Measurements from ENCODE around the gene RGS6. TPM values are rescaled to one million over a fixed set of nuclear protein-coding genes. Genes with fewer than 3 reads are reported as not detected.

The RGS6 gene
- total RNA-seq, 2 experiments from 2014 or later: not detected

DNA sequence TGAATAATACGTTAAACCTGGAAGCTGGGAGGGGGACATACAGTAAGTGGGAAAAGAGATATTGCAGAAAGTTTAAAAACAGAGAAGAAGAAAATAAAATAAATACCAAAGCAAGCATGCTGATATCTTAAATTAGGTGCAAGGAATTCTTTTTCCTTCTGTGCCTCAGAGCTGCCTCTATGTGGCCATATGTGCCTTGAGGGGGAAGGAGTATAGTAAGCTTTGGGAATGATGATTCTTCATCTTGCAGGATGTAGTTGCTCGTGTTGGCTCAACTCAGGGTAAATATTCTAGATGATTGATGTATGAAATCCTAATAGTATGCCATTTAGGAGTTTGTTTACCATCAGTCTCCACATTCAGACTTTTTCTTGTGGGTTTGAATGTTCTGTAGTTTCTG is 251.4 kb downstream of the RGS6 start:
- H3K4me1 ChIP-seq (ENCODE audit: insufficient read depth, low read length): no peaks in the 10 kb centered on the region
- no peaks in the 10 kb centered on the region for H3K9me3 Mint-ChIP-seq
- H3K36me3 ChIP-seq (ENCODE audit: insufficient read depth, low read length): no peaks in the 10 kb centered on the region
- no peak overlapping the region for H3K27ac Mint-ChIP-seq
- ChIA-PET CTCF (no interaction called here), POLR2A (no interaction called here)
- ATAC-seq (ENCODE audit: poor library complexity): no peak
- TF ChIP-seq, protein P1, sequence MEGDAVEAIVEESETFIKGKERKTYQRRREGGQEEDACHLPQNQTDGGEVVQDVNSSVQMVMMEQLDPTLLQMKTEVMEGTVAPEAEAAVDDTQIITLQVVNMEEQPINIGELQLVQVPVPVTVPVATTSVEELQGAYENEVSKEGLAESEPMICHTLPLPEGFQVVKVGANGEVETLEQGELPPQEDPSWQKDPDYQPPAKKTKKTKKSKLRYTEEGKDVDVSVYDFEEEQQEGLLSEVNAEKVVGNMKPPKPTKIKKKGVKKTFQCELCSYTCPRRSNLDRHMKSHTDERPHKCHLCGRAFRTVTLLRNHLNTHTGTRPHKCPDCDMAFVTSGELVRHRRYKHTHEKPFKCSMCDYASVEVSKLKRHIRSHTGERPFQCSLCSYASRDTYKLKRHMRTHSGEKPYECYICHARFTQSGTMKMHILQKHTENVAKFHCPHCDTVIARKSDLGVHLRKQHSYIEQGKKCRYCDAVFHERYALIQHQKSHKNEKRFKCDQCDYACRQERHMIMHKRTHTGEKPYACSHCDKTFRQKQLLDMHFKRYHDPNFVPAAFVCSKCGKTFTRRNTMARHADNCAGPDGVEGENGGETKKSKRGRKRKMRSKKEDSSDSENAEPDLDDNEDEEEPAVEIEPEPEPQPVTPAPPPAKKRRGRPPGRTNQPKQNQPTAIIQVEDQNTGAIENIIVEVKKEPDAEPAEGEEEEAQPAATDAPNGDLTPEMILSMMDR (IDR thresholded peaks at IDR 0.05): no peak
- no peak overlapping the region for H3K27ac ChIP-seq (ENCODE audit: low read depth in 1 of 2, low read length in 2 of 2)
- intact Hi-C loops (cut with DNase I, micrococcal nuclease): no loop called here
- no peaks in the 10 kb centered on the region for H3K36me3 Mint-ChIP-seq (ENCODE audit: low read depth)
- H3K4me3 Mint-ChIP-seq: no peak overlapping the region
- no peak for DNase-seq
- peaks cover 21% of the 10 kb centered on the region for H3K27me3 Mint-ChIP-seq
- no peaks in the 10 kb centered on the region for H3K9me3 ChIP-seq (ENCODE audit: control insufficient read depth in 1 of 2, insufficient read depth in 1 of 2, low read length in 2 of 2)
- peaks cover 9% of the 10 kb centered on the region for H3K4me1 Mint-ChIP-seq (ENCODE audit: low read depth)
- no peak overlapping the region for H3K4me3 ChIP-seq (ENCODE audit: low read length)
- no peaks in the 10 kb centered on the region for H3K27me3 ChIP-seq (ENCODE audit: control insufficient read depth in 1 of 2, insufficient read depth in 2 of 2, low read length in 2 of 2)

DNA sequence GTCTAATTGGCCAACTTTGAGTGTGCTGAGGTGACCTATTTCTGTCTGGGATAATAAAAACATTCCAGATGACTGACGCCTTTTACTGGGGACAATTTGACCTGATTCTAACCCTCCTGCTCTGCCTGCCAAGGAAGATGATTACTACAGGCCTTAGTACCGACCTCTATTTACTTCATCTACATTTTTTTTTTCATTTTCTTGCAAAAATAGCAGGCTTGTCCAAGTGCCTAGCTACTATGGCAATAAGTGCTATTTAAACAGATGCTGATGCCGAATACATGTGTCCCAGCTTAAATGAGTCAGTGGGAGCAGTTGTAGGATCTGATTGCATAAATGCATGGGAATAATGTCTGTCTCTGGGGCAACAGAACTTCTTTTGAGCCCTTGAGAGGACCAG is 254.3 kb downstream of the RGS6 start:
- H3K4me1 ChIP-seq (ENCODE audit: insufficient read depth, low read length): no peaks in the 10 kb centered on the region
- H3K27me3 Mint-ChIP-seq: peaks cover 10% of the 10 kb centered on the region
- DNase-seq (no peak), ATAC-seq (ENCODE audit: poor library complexity) (no peak)
- peaks cover 9% of the 10 kb centered on the region for H3K4me1 Mint-ChIP-seq (ENCODE audit: low read depth)
- intact Hi-C loops (cut with DNase I, micrococcal nuclease): no loop called here
- no peak overlapping the region for H3K27ac ChIP-seq (ENCODE audit: low read depth in 1 of 2, low read length in 2 of 2)
- H3K9me3 ChIP-seq (ENCODE audit: control insufficient read depth in 1 of 2, insufficient read depth in 1 of 2, low read length in 2 of 2): no peaks in the 10 kb centered on the region
- CTCF ChIA-PET: no interaction called here
- H3K9me3 Mint-ChIP-seq: no peaks in the 10 kb centered on the region
- no peak overlapping the region for H3K4me3 ChIP-seq (ENCODE audit: low read length)
- H3K4me3 Mint-ChIP-seq: no peak overlapping the region
- TF ChIP-seq, protein P1 (IDR thresholded peaks at IDR 0.05): no peak
- H3K36me3 ChIP-seq (ENCODE audit: insufficient read depth, low read length): no peaks in the 10 kb centered on the region
- POLR2A ChIA-PET: no interaction called here
- H3K36me3 Mint-ChIP-seq (ENCODE audit: low read depth): no peaks in the 10 kb centered on the region
- no peak overlapping the region for H3K27ac Mint-ChIP-seq
- no peaks in the 10 kb centered on the region for H3K27me3 ChIP-seq (ENCODE audit: control insufficient read depth in 1 of 2, insufficient read depth in 2 of 2, low read length in 2 of 2)

DNA sequence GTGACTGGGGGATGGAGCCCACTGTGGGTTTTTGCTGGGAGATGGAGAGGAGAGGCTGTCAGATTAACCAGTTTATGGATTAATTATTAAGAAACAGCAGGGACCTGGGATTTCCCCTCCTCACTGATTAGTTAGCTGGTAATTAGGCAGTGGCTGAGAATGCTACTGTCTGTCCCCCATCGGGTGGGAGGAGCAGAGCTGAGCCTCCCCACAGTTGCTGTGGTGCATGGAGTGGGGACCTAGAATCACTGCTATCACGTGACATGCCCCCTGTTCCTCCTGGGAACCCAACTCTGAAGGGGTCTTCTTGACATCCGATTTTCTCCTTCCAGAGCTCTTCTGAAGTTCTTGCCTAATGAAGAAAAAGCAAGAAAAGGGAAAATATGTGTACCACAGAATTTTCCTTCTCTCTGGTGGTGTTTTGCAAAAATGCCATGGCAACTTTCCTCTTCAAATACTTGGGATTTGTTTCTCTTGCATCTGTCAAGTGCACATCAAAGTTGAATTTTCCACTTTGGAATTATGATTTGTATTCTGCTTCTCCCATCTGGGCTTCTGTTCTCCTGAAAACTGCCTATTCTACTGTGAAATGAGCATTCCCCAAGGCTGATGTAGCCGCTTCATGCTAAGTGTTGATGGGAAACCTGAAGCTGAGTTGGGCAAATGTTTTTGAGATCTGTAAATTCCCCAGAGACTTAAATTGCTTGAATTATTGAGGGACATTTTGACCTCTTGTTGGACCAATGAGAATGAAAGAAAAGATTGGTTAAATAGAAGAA is 264.2 kb downstream of the RGS6 start:
- Mint-ChIP-seq H3K27ac (no peak overlapping the region), H3K36me3 (ENCODE audit: low read depth) (no peaks in the 10 kb centered on the region), H3K4me1 (ENCODE audit: low read depth) (no peaks in the 10 kb centered on the region), H3K27me3 (no peaks in the 10 kb centered on the region), H3K4me3 (no peak overlapping the region), H3K9me3 (no peaks in the 10 kb centered on the region)
- Histone ChIP-seq H3K4me3 (ENCODE audit: low read length) (no peak overlapping the region), H3K27me3 (ENCODE audit: control insufficient read depth in 1 of 2, insufficient read depth in 2 of 2, low read length in 2 of 2) (no peaks in the 10 kb centered on the region), H3K4me1 (ENCODE audit: insufficient read depth, low read length) (no peaks in the 10 kb centered on the region), H3K27ac (ENCODE audit: low read depth in 1 of 2, low read length in 2 of 2) (no peak overlapping the region), H3K9me3 (ENCODE audit: control insufficient read depth in 1 of 2, insufficient read depth in 1 of 2, low read length in 2 of 2) (no peaks in the 10 kb centered on the region), H3K36me3 (ENCODE audit: insufficient read depth, low read length) (no peaks in the 10 kb centered on the region)
- CTCF ChIA-PET: no interaction called here
- DNase-seq: no peak
- ATAC-seq (ENCODE audit: poor library complexity): no peak
- TF ChIP-seq, protein P1 (IDR thresholded peaks at IDR 0.05): no peak
- POLR2A ChIA-PET: no interaction called here
- intact Hi-C loops (cut with DNase I, micrococcal nuclease): no loop called here

Measured in CD4-positive, alpha-beta T cell (primary cell).